Smooth muscle cell (in vitro differentiated cells): ENCODE measurements around the gene MAPK1IP1L. TPM values are rescaled to one million over a fixed set of nuclear protein-coding genes. Genes with fewer than 3 reads are reported as not detected.

ENCODE experiments used
- DNase-seq: peaks from one replicate; lab custom pipeline; 2025; ENCODE audit not compliant: unreplicated experiment; lab: John Stamatoyannopoulos, UW
- H2AFZ ChIP-seq: fragments of 200-600 bp; sonication (generic); 2 replicates; pipeline ENCODE4 v1.6.0; 2016; ENCODE audit warnings: antibody characterized with exemption, low read depth, mild to moderate bottlenecking
- H3F3A ChIP-seq: fragments of 200-600 bp; sonication (generic); 2 replicates; pipeline ENCODE4 v1.6.0; 2017; ENCODE audit warnings: antibody characterized with exemption, low read depth
- H3K27ac ChIP-seq: fragments of 200-600 bp; sonication (generic); 2 replicates; pipeline ENCODE4 v1.5.1; 2016; ENCODE audit warnings: low read depth, mild to moderate bottlenecking
- H3K27me3 ChIP-seq: fragments of 200-600 bp; sonication (generic); 2 replicates; pipeline ENCODE4 v1.6.1; 2016; ENCODE audit warnings: low read depth, mild to moderate bottlenecking
- H3K36me3 ChIP-seq: fragments of 200-600 bp; sonication (generic); 2 replicates; pipeline ENCODE4 v1.5.1; 2016; ENCODE audit warnings: low read depth
- H3K4me1 ChIP-seq: fragments of 200-600 bp; sonication (generic); 2 replicates; pipeline ENCODE4 v1.5.1; 2016; ENCODE audit warnings: low read depth
- H3K4me2 ChIP-seq: fragments of 200-600 bp; sonication (generic); 2 replicates; pipeline ENCODE4 v1.6.0; 2016; ENCODE audit warnings: mild to moderate bottlenecking
- H3K4me3 ChIP-seq: fragments of 200-600 bp; sonication (generic); 2 replicates; pipeline ENCODE4 v1.5.1; 2016; ENCODE audit warnings: mild to moderate bottlenecking
- H3K79me2 ChIP-seq: fragments of 200-600 bp; sonication (generic); 2 replicates; pipeline ENCODE4 v1.6.0; 2016; ENCODE audit warnings: low read depth, mild to moderate bottlenecking
- H3K9ac ChIP-seq: fragments of 200-600 bp; sonication (generic); 2 replicates; pipeline ENCODE4 v1.6.0; 2016; ENCODE audit warnings: low read depth
- H3K9me3 ChIP-seq: fragments of 200-600 bp; sonication (generic); replicated peaks from 2 replicates; pipeline ENCODE4 v1.5.1; 2016; ENCODE audit warnings: low read depth
- H4K20me1 ChIP-seq: fragments of 200-600 bp; sonication (generic); 2 replicates; pipeline ENCODE4 v1.6.0; 2016; ENCODE audit warnings: low read depth
- CTCF ChIP-seq: fragments of 200-600 bp; sonication (generic); IDR thresholded peaks from 2 replicates; pipeline ENCODE4 v1.5.1; 2017; ENCODE audit warnings: borderline replicate concordance, mild to moderate bottlenecking, antibody characterized with exemption; ENCODE audit not compliant: insufficient read depth, poor library complexity, severe bottlenecking
- WGBS: methylation state at CpG from one replicate; pipeline ENCODE4 v1.1.7; 2016; ENCODE audit warnings: low lambda C conversion rate; 5-methylcytosine and 5-hydroxymethylcytosine counted together
- polyA plus RNA-seq: library from polyadenylated mRNA; unstranded; fragments of >200 nt; fragmentation: Nextera tagmentation; extraction: Ambion mirVana; gene quantifications from 2 replicates; pipeline ENCODE4 v1.2.1, GENCODE V29; 2016
- total RNA-seq: library from RNA; depleted of rRNA; stranded (reverse); fragments of >200 nt; gene quantifications from 2 replicates; pipeline ENCODE4 v1.2.3, GENCODE V29; 2014

The MAPK1IP1L gene
- total and polyA plus RNA-seq, 2 experiments from 2014 or later: 89.7 to 109 TPM

- H3K9me3 ChIP-seq: no peaks in the 10 kb centered on the region
- H3F3A ChIP-seq: peaks cover 28% of the 10 kb centered on the region
- H3K4me2 ChIP-seq: no peak overlapping the region
- TF ChIP-seq CTCF: no peak
- no peaks in the 10 kb centered on the region for H4K20me1 ChIP-seq
- H3K36me3 ChIP-seq: no peaks in the 10 kb centered on the region
- peak overlapping the region; percentile 10 for H3K27ac ChIP-seq
- no peaks in the 10 kb centered on the region for H3K79me2 ChIP-seq
- H2AFZ ChIP-seq: no peak overlapping the region
- no peaks in the 10 kb centered on the region for H3K27me3 ChIP-seq
- peaks cover 29% of the 10 kb centered on the region for H3K4me1 ChIP-seq
- no peak overlapping the region for H3K4me3 ChIP-seq
- H3K9ac ChIP-seq: no peak overlapping the region
- DNase-seq: no peak
- 97% methylated on average over 7 of the region's 7 CpGs for WGBS
Observed at GRCh38 chr14:55105991-55106390, 54.5 kb downstream of the MAPK1IP1L start.

GRCh38 chr14:55107766-55108554, 56.5 kb downstream of the MAPK1IP1L start:
- H3K36me3 ChIP-seq: no peaks in the 10 kb centered on the region
- no peaks in the 10 kb centered on the region for H3K9me3 ChIP-seq
- no peaks in the 10 kb centered on the region for H4K20me1 ChIP-seq
- peak overlapping the region; percentile 20 for H2AFZ ChIP-seq
- H3K27me3 ChIP-seq: no peaks in the 10 kb centered on the region
- H3K4me1 ChIP-seq: peaks cover 16% of the 10 kb centered on the region
- WGBS: 13% methylated on average over 19 of the region's 19 CpGs
- no peak overlapping the region for H3K4me3 ChIP-seq
- no peak for TF ChIP-seq CTCF
- H3F3A ChIP-seq: peaks cover 15% of the 10 kb centered on the region
- no peaks in the 10 kb centered on the region for H3K79me2 ChIP-seq
- H3K9ac ChIP-seq: peak overlapping the region; percentile 97
- peak overlapping the region; percentile 75 for H3K4me2 ChIP-seq
- DNase-seq: peak; percentile 79
- H3K27ac ChIP-seq: peak overlapping the region; percentile 100

GRCh38 chr14:55109836-55110235, 58.4 kb downstream of the MAPK1IP1L start:
- DNase-seq: no peak
- Histone ChIP-seq H3K4me3 (no peak overlapping the region), H4K20me1 (no peaks in the 10 kb centered on the region), H3K9ac (no peak overlapping the region), H3K9me3 (no peaks in the 10 kb centered on the region), H3K27me3 (no peaks in the 10 kb centered on the region), H3K79me2 (no peaks in the 10 kb centered on the region), H3K4me1 (peaks cover 6% of the 10 kb centered on the region), H3F3A (no peaks in the 10 kb centered on the region), H3K36me3 (no peaks in the 10 kb centered on the region), H3K4me2 (no peak overlapping the region), H2AFZ (no peak overlapping the region), H3K27ac (peak overlapping the region; percentile 100)
- no peak for TF ChIP-seq CTCF
- 93% methylated on average over 1 of the region's 1 CpG for WGBS
